GM12864 (cell line): ENCODE data around the gene LGI4.

ENCODE experiments used
- DNase-seq: peaks from one replicate; pipeline ENCODE4 v3.0.0-alpha.2; 2011; ENCODE audit warnings: low read depth
- H3K4me3 ChIP-seq: 2 replicates; pipeline ENCODE4 v1.5.1; 2011; ENCODE audit warnings: mild to moderate bottlenecking, low read depth, low read length, control low read depth
- CTCF ChIP-seq: IDR thresholded peaks from 2 replicates; pipeline ENCODE4 v1.5.1; 2011; ENCODE audit warnings: low read depth, mild to moderate bottlenecking, moderate library complexity, low read length, control low read depth, inconsistent platforms; ENCODE audit errors: missing control alignments

The LGI4 gene

GRCh38 chr19:35095667-35096368, 39.0 kb downstream of the LGI4 start:
- no peak for TF ChIP-seq CTCF
- no peak for DNase-seq
- H3K4me3 ChIP-seq, result no peak overlapping the region

GRCh38 chr19:35094656-35095055, 40.2 kb downstream of the LGI4 start:
- no peak for DNase-seq
- TF ChIP-seq CTCF, result no peak
- no peak overlapping the region for H3K4me3 ChIP-seq

- no peak overlapping the region for H3K4me3 ChIP-seq
- no peak for DNase-seq
- TF ChIP-seq CTCF, result no peak
These were observed 40.8 kb downstream of the LGI4 start for GRCh38 chr19:35093941-35094647.

- TF ChIP-seq CTCF, result no peak
- no peak overlapping the region for H3K4me3 ChIP-seq
- DNase-seq, result no peak
These were observed 41.4 kb downstream of the LGI4 start for GRCh38 chr19:35093430-35093829.

- no peak for DNase-seq
- no peak overlapping the region for H3K4me3 ChIP-seq
- peak; percentile 73 for TF ChIP-seq CTCF
These were observed 44.2 kb downstream of the LGI4 start for GRCh38 chr19:35090506-35091214.

- no peak overlapping the region for H3K4me3 ChIP-seq
- no peak for TF ChIP-seq CTCF
- DNase-seq, result no peak
These were observed 44.7 kb downstream of the LGI4 start for GRCh38 chr19:35090160-35090505.
